Measurements from ENCODE around the gene GAB2. TPM values are rescaled to one million over a fixed set of nuclear protein-coding genes. Genes with fewer than 3 reads are reported as not detected.

Gene GAB2
- polyA plus RNA-seq, 1 experiment = 8.7 TPM

DNA sequence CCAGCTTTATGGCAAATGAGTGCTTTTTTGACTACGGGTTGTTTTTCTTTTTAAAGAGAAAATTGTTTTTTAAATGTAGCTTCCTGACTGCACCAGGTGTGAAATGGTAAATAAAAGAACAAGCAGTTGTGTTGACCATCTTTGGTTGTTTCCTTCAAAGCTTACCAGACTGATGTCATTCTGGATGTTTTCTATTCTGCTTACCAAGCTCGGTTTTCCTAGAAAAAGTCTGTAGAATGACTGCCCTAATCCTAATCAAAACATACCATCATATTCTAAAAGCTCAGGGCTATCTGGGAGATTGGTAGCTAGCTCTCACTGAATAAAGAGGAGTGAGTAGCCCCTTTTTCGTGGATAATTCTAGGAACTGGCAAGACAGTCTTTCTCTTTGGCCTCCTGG, 77.7 kb downstream of the GAB2 start:
- Histone ChIP-seq H3K27ac (ENCODE audit: low read depth, low read length) (no peak overlapping the region), H3K9me3 (ENCODE audit: control insufficient read depth, insufficient read depth, low read length) (no peaks in the 10 kb centered on the region), H3K27me3 (ENCODE audit: control insufficient read depth, insufficient read depth, low read length) (no peaks in the 10 kb centered on the region), H3K4me3 (ENCODE audit: low read depth, low read length) (no peak overlapping the region)
- DNase-seq (ENCODE audit: low read depth, low spot score) = no peak
- TF ChIP-seq, protein P1, sequence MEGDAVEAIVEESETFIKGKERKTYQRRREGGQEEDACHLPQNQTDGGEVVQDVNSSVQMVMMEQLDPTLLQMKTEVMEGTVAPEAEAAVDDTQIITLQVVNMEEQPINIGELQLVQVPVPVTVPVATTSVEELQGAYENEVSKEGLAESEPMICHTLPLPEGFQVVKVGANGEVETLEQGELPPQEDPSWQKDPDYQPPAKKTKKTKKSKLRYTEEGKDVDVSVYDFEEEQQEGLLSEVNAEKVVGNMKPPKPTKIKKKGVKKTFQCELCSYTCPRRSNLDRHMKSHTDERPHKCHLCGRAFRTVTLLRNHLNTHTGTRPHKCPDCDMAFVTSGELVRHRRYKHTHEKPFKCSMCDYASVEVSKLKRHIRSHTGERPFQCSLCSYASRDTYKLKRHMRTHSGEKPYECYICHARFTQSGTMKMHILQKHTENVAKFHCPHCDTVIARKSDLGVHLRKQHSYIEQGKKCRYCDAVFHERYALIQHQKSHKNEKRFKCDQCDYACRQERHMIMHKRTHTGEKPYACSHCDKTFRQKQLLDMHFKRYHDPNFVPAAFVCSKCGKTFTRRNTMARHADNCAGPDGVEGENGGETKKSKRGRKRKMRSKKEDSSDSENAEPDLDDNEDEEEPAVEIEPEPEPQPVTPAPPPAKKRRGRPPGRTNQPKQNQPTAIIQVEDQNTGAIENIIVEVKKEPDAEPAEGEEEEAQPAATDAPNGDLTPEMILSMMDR (IDR thresholded peaks at IDR 0.05; ENCODE audit: low read depth, low read length) = no peak
- ChIA-PET POLR2A (no interaction called here), CTCF (interaction anchor here (0.5 to 0.7 kb wide), 2 partner anchors 64 to 99 kb away, joined by 3 to 4 read pairs; no protein-coding TSS in a partner anchor)

DNA sequence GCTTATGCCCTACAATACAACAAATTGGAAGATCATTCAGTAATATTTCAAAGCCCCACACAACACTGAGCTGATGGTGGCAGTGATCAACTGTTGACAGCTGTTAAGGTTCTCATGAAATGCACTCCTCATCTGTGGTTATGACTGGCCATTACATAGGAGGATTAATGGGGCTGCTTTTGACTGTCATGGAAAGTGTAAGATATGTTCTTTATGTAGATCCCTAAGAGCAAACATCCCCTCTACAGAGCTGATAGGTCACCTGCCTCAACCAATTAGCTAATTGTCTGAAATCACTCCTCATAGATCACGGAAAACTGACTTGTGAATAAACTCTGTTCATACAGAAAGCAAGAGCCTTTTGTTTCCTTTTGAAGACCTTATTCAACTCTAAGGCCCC, 78.1 kb downstream of the GAB2 start:
- POLR2A ChIA-PET = no interaction called here
- CTCF ChIA-PET = interaction anchor here (0.5 kb wide), 1 partner anchor 63 kb away, joined by 3 read pairs; no protein-coding TSS in a partner anchor
- TF ChIP-seq, protein P1 (IDR thresholded peaks at IDR 0.05; ENCODE audit: low read depth, low read length) = no peak
- Histone ChIP-seq H3K27me3 (ENCODE audit: control insufficient read depth, insufficient read depth, low read length) (no peaks in the 10 kb centered on the region), H3K9me3 (ENCODE audit: control insufficient read depth, insufficient read depth, low read length) (no peaks in the 10 kb centered on the region), H3K27ac (ENCODE audit: low read depth, low read length) (no peak overlapping the region), H3K4me3 (ENCODE audit: low read depth, low read length) (no peak overlapping the region)
- DNase-seq (ENCODE audit: low read depth, low spot score) = no peak

DNA sequence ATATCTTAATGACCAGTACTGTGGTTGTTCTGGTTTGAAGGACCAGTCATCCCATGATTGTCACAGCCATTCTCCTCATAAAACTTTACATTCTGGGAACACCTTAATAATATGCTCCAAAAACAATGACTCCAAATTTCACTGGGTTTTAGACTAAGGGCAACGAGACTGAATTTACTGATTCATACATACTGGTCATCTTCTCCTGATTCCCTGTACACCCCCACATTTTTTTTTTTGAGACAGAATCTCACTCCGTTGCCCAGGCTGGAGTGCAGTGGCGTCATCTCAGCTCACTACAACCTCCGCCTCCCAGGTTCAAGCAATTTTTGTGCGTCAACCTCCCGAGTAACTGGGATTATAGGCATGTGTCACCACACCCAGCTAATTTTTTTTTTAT, 78.9 kb downstream of the GAB2 start:
- DNase-seq (ENCODE audit: low read depth, low spot score) = no peak
- POLR2A ChIA-PET = no interaction called here
- no peaks in the 10 kb centered on the region for H3K27me3 ChIP-seq (ENCODE audit: control insufficient read depth, insufficient read depth, low read length)
- TF ChIP-seq, protein P1 (IDR thresholded peaks at IDR 0.05; ENCODE audit: low read depth, low read length) = no peak
- no peaks in the 10 kb centered on the region for H3K9me3 ChIP-seq (ENCODE audit: control insufficient read depth, insufficient read depth, low read length)
- no peak overlapping the region for H3K27ac ChIP-seq (ENCODE audit: low read depth, low read length)
- no peak overlapping the region for H3K4me3 ChIP-seq (ENCODE audit: low read depth, low read length)
- CTCF ChIA-PET = no interaction called here

DNA sequence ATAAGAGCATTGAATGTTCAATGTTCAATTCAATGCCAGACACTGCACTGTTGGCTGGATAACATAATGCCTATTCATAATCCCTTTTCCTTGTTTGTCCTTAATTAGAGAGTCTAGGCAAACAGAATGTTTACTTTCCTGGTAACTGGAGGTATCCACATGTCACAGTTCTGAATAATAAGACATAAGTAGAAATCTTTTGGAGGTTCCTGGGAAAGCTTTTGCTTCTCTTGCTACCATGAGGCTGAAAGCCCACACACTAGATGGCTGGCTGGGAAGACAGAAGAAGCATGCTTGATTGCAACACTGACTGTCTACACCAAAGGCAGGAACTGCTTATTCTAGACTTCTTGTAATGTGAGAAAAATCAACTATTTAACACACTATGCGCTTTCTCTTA, 79.5 kb downstream of the GAB2 start:
- TF ChIP-seq, protein P1 (IDR thresholded peaks at IDR 0.05; ENCODE audit: low read depth, low read length) = no peak
- H3K27ac ChIP-seq (ENCODE audit: low read depth, low read length) = no peak overlapping the region
- H3K9me3 ChIP-seq (ENCODE audit: control insufficient read depth, insufficient read depth, low read length) = no peaks in the 10 kb centered on the region
- no peak for DNase-seq (ENCODE audit: low read depth, low spot score)
- H3K27me3 ChIP-seq (ENCODE audit: control insufficient read depth, insufficient read depth, low read length) = no peaks in the 10 kb centered on the region
- CTCF ChIA-PET = no interaction called here
- POLR2A ChIA-PET = no interaction called here
- H3K4me3 ChIP-seq (ENCODE audit: low read depth, low read length) = no peak overlapping the region

DNA sequence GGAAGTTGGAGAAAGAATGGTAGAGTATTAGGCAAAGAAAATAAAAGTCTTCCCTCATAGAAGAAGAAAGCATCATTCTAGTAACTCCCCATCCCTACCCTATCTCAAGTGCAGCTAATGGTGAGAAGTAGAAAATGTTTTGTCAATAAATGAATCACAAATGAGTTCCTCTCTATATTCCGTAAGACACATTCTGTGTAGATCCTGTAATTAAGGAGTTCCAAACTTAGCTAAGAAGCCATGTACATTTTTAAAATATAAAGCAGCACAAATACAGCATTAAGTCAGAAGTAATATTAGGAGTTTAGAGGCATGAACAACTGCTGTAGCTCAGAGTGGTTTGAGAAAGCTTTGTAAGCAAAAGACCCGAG, 80.1 kb downstream of the GAB2 start:
- TF ChIP-seq, protein P1 (IDR thresholded peaks at IDR 0.05; ENCODE audit: low read depth, low read length) = no peak
- CTCF ChIA-PET = no interaction called here
- POLR2A ChIA-PET = no interaction called here
- Histone ChIP-seq H3K9me3 (ENCODE audit: control insufficient read depth, insufficient read depth, low read length) (no peaks in the 10 kb centered on the region), H3K27me3 (ENCODE audit: control insufficient read depth, insufficient read depth, low read length) (no peaks in the 10 kb centered on the region), H3K27ac (ENCODE audit: low read depth, low read length) (no peak overlapping the region), H3K4me3 (ENCODE audit: low read depth, low read length) (no peak overlapping the region)
- no peak for DNase-seq (ENCODE audit: low read depth, low spot score)

All from AG04450 (cell line).